Activated CD8-positive, alpha-beta T cell treated with anti-CD3 and anti-CD28 coated beads, Interleukin-2, amount 10 ng/mL, durations not matched to agents 7 days and 5 days (primary cell): ENCODE measurements around the gene SNAP91. TPM values are rescaled to one million over a fixed set of nuclear protein-coding genes. Genes with fewer than 3 reads are reported as not detected.

ENCODE experiments used
- total RNA-seq, 2 experiments: library from RNA; stranded (reverse); gene quantifications; one replicate each; pipeline ENCODE4 v1.2.3, GENCODE V29; 2021

The SNAP91 gene
- total RNA-seq, 2 experiments from 2014 or later: not detected

Other genes starting within 250 kb of the SNAP91 start
- gene PRSS35, start 196.6 kb downstream of the SNAP91 start, total RNA-seq: not detected
- gene RIPPLY2, start 144.3 kb upstream of the SNAP91 start, total RNA-seq: not detected
- gene CYB5R4, start 150.6 kb upstream of the SNAP91 start, total RNA-seq: 10 to 100 TPM; 29.2 to 30.8 TPM